ENCODE data around the gene AK5. TPM values are rescaled to one million over a fixed set of nuclear protein-coding genes. Genes with fewer than 3 reads are reported as not detected.
"Not testable (repeated sequence)": the region's sequence is repeated elsewhere in the genome, so short reads cannot be mapped to it uniquely, and the experiment has no call there.

AK5 gene
- total RNA-seq, 2 experiments from 2014 or later, result 5.6 to 7.0 TPM

GRCh38 chr1:77416692-77417450 lies 135.1 kb downstream of the AK5 start:
- POLR2A ChIA-PET, result no interaction called here
- Mint-ChIP-seq H3K27ac (no peak overlapping the region), H3K27me3 (no peaks in the 10 kb centered on the region), H3K4me3 (no peak overlapping the region), H3K9me3 (peaks cover 15% of the 10 kb centered on the region), H3K4me1 (peaks cover 45% of the 10 kb centered on the region), H3K36me3 (ENCODE audit: low read depth) (peaks cover 12% of the 10 kb centered on the region)
- CTCF ChIA-PET, result no interaction called here
- DNase-seq, result no peak

GRCh38 chr1:77418055-77418454 lies 136.2 kb downstream of the AK5 start:
- POLR2A ChIA-PET, H3K27me3 Mint-ChIP-seq, CTCF ChIA-PET, H3K4me3 Mint-ChIP-seq, DNase-seq, H3K27ac Mint-ChIP-seq: not testable (repeated sequence)
- peaks cover 15% of the 10 kb centered on the region for H3K9me3 Mint-ChIP-seq
- H3K4me1 Mint-ChIP-seq, result peaks cover 45% of the 10 kb centered on the region
- peaks cover 12% of the 10 kb centered on the region for H3K36me3 Mint-ChIP-seq (ENCODE audit: low read depth)

GRCh38 chr1:77421504-77422233 lies 139.8 kb downstream of the AK5 start:
- Mint-ChIP-seq H3K36me3 (ENCODE audit: low read depth) (peaks cover 29% of the 10 kb centered on the region), H3K27ac (peak overlapping the region; percentile 77), H3K4me1 (peaks cover 40% of the 10 kb centered on the region), H3K9me3 (peaks cover 30% of the 10 kb centered on the region), H3K4me3 (no peak overlapping the region), H3K27me3 (no peaks in the 10 kb centered on the region)
- ChIA-PET CTCF (interaction anchor here (1.0 kb wide), 1 partner anchor 16 kb away, joined by 3 read pairs; no protein-coding TSS in a partner anchor), POLR2A (interaction anchor here (0.6 kb wide), 1 partner anchor 48 kb away, joined by 4 read pairs; no protein-coding TSS in a partner anchor)
- DNase-seq, result peak; percentile 54

GRCh38 chr1:77424236-77424635 lies 142.4 kb downstream of the AK5 start:
- Mint-ChIP-seq H3K27ac (no peak overlapping the region), H3K4me1 (peaks cover 37% of the 10 kb centered on the region), H3K27me3 (no peaks in the 10 kb centered on the region), H3K36me3 (ENCODE audit: low read depth) (peaks cover 25% of the 10 kb centered on the region), H3K4me3 (no peak overlapping the region), H3K9me3 (peaks cover 21% of the 10 kb centered on the region)
- no peak for DNase-seq
- ChIA-PET CTCF (interaction anchor here (0.7 kb wide), 1 partner anchor 409 kb away, joined by 3 read pairs; no protein-coding TSS in a partner anchor), POLR2A (no interaction called here)

GRCh38 chr1:77428068-77428467 lies 146.2 kb downstream of the AK5 start:
- ChIA-PET CTCF (interaction anchor here (1.3 kb wide), 1 partner anchor 10 kb away, joined by 3 read pairs; no protein-coding TSS in a partner anchor), POLR2A (no interaction called here)
- no peak for DNase-seq
- Mint-ChIP-seq H3K9me3 (peaks cover 25% of the 10 kb centered on the region), H3K4me3 (no peak overlapping the region), H3K27ac (no peak overlapping the region), H3K27me3 (no peaks in the 10 kb centered on the region), H3K36me3 (ENCODE audit: low read depth) (peaks cover 24% of the 10 kb centered on the region), H3K4me1 (peaks cover 6% of the 10 kb centered on the region)

GRCh38 chr1:77430966-77431690 lies 149.3 kb downstream of the AK5 start:
- POLR2A ChIA-PET, result no interaction called here
- no peaks in the 10 kb centered on the region for H3K27me3 Mint-ChIP-seq
- H3K36me3 Mint-ChIP-seq (ENCODE audit: low read depth), result peaks cover 22% of the 10 kb centered on the region
- DNase-seq, result peak; percentile 44
- H3K27ac Mint-ChIP-seq, result no peak overlapping the region
- H3K4me3 Mint-ChIP-seq, result no peak overlapping the region
- H3K4me1 Mint-ChIP-seq, result peaks cover 17% of the 10 kb centered on the region
- peaks cover 29% of the 10 kb centered on the region for H3K9me3 Mint-ChIP-seq
- CTCF ChIA-PET, result interaction anchor here (0.9 kb wide), 1 partner anchor 17 kb away, joined by 3 read pairs; no protein-coding TSS in a partner anchor

- ChIA-PET CTCF (no interaction called here), POLR2A (no interaction called here)
- no peak for DNase-seq
- H3K27me3 Mint-ChIP-seq, result no peaks in the 10 kb centered on the region
- no peak overlapping the region for H3K4me3 Mint-ChIP-seq
- H3K36me3 Mint-ChIP-seq (ENCODE audit: low read depth), result peaks cover 24% of the 10 kb centered on the region
- no peak overlapping the region for H3K27ac Mint-ChIP-seq
- peaks cover 25% of the 10 kb centered on the region for H3K9me3 Mint-ChIP-seq
- H3K4me1 Mint-ChIP-seq, result peaks cover 34% of the 10 kb centered on the region
Observed at GRCh38 chr1:77433934-77434333, 152.1 kb downstream of the AK5 start.

GRCh38 chr1:77434967-77435366 lies 153.1 kb downstream of the AK5 start:
- H3K27ac Mint-ChIP-seq, result peak overlapping the region; percentile 12
- peaks cover 35% of the 10 kb centered on the region for H3K9me3 Mint-ChIP-seq
- no peaks in the 10 kb centered on the region for H3K27me3 Mint-ChIP-seq
- peaks cover 34% of the 10 kb centered on the region for H3K4me1 Mint-ChIP-seq
- peak overlapping the region; percentile 4 for H3K4me3 Mint-ChIP-seq
- H3K36me3 Mint-ChIP-seq (ENCODE audit: low read depth), result peaks cover 32% of the 10 kb centered on the region
- ChIA-PET CTCF (no interaction called here), POLR2A (no interaction called here)
- DNase-seq, result no peak

- CTCF ChIA-PET, result interaction anchor here (1.1 to 1.3 kb wide), 2 partner anchors 11 to 16 kb away, joined by 3 read pairs; no protein-coding TSS in a partner anchor
Observed at GRCh38 chr1:77438236-77438913, 156.6 kb downstream of the AK5 start.

GRCh38 chr1:77446841-77447555 lies 165.2 kb downstream of the AK5 start:
- CTCF ChIA-PET, result no interaction called here
- no peaks in the 10 kb centered on the region for H3K27me3 Mint-ChIP-seq

More at GRCh38 chr1:77438236-77438913, 156.6 kb downstream of the AK5 start:
- H3K36me3 Mint-ChIP-seq (ENCODE audit: low read depth), result peaks cover 37% of the 10 kb centered on the region
- H3K4me3 Mint-ChIP-seq, result peak overlapping the region; percentile 38
- POLR2A ChIA-PET, result no interaction called here
- peaks cover 45% of the 10 kb centered on the region for H3K9me3 Mint-ChIP-seq
- H3K27me3 Mint-ChIP-seq, result no peaks in the 10 kb centered on the region
- no peak for DNase-seq
- peaks cover 34% of the 10 kb centered on the region for H3K4me1 Mint-ChIP-seq
- H3K27ac Mint-ChIP-seq, result peak overlapping the region; percentile 77

GRCh38 chr1:77447669-77448068 lies 165.8 kb downstream of the AK5 start:
- no peaks in the 10 kb centered on the region for H3K4me1 Mint-ChIP-seq
- H3K36me3 Mint-ChIP-seq (ENCODE audit: low read depth), result no peaks in the 10 kb centered on the region
- H3K27me3 Mint-ChIP-seq, result no peaks in the 10 kb centered on the region
- H3K9me3 Mint-ChIP-seq, result peaks cover 8% of the 10 kb centered on the region
- ChIA-PET CTCF (no interaction called here), POLR2A (no interaction called here)
- no peak overlapping the region for H3K27ac Mint-ChIP-seq
- no peak overlapping the region for H3K4me3 Mint-ChIP-seq
- DNase-seq, result no peak

More at GRCh38 chr1:77446841-77447555, 165.2 kb downstream of the AK5 start:
- H3K4me1 Mint-ChIP-seq, result no peaks in the 10 kb centered on the region
- H3K4me3 Mint-ChIP-seq, result no peak overlapping the region
- POLR2A ChIA-PET, result no interaction called here
- H3K9me3 Mint-ChIP-seq, result peaks cover 8% of the 10 kb centered on the region
- H3K27ac Mint-ChIP-seq, result no peak overlapping the region
- H3K36me3 Mint-ChIP-seq (ENCODE audit: low read depth), result no peaks in the 10 kb centered on the region
- no peak for DNase-seq

- no peak overlapping the region for H3K27ac Mint-ChIP-seq
- no peaks in the 10 kb centered on the region for H3K27me3 Mint-ChIP-seq
- no peak overlapping the region for H3K4me3 Mint-ChIP-seq
- H3K4me1 Mint-ChIP-seq, result no peaks in the 10 kb centered on the region
- DNase-seq, result no peak
- ChIA-PET CTCF (no interaction called here), POLR2A (no interaction called here)
- no peaks in the 10 kb centered on the region for H3K9me3 Mint-ChIP-seq
- no peaks in the 10 kb centered on the region for H3K36me3 Mint-ChIP-seq (ENCODE audit: low read depth)
Observed at GRCh38 chr1:77459881-77460280, 178.1 kb downstream of the AK5 start.
